ENCODE data around the gene PDE4D.

The PDE4D gene

GRCh38 chr5:59506285-59506877 is 387.1 kb downstream of the PDE4D start:
- no peaks in the 10 kb centered on the region for H3K9me3 ChIP-seq (ENCODE audit: severe bottlenecking)
- no peak overlapping the region for H3K27ac ChIP-seq
- H3K4me3 ChIP-seq (ENCODE audit: low read depth, low read length), result no peak overlapping the region
- H3K27me3 ChIP-seq (ENCODE audit: insufficient read depth, low read depth, severe bottlenecking), result no peaks in the 10 kb centered on the region
- DNase-seq, result no peak
- TF ChIP-seq CTCF (IDR thresholded peaks at IDR 0.05; ENCODE audit: low read depth, low read length), result no peak
- no peaks in the 10 kb centered on the region for H3K36me3 ChIP-seq

GRCh38 chr5:59504043-59504442 is 389.5 kb downstream of the PDE4D start:
- TF ChIP-seq CTCF (IDR thresholded peaks at IDR 0.05; ENCODE audit: low read depth, low read length), result no peak
- Histone ChIP-seq H3K27me3 (ENCODE audit: insufficient read depth, low read depth, severe bottlenecking) (no peaks in the 10 kb centered on the region), H3K4me3 (ENCODE audit: low read depth, low read length) (no peak overlapping the region), H3K27ac (no peak overlapping the region), H3K36me3 (no peaks in the 10 kb centered on the region), H3K9me3 (ENCODE audit: severe bottlenecking) (no peaks in the 10 kb centered on the region)
- no peak for DNase-seq

DNA sequence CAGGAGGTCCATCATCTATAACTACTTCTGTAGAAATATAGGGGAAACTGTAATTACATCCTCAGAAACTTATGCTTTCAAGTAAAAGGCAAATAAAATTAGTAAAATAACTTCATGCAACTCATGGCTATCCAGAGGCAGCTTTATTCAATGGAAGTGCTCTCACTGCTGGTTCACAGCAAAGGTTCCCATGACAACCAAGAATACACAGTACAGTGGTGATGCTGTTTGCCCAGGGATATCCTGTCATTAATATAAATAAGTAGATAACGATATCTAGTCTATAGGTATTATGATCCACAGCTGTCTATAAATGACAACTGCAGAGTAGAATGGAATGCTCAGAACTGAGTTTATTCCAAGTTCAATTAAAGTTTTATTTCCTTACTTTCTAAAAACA is 390.3 kb downstream of the PDE4D start:
- DNase-seq, result no peak
- Histone ChIP-seq H3K9me3 (ENCODE audit: severe bottlenecking) (no peaks in the 10 kb centered on the region), H3K27ac (no peak overlapping the region), H3K4me3 (ENCODE audit: low read depth, low read length) (no peak overlapping the region), H3K27me3 (ENCODE audit: insufficient read depth, low read depth, severe bottlenecking) (no peaks in the 10 kb centered on the region), H3K36me3 (no peaks in the 10 kb centered on the region)
- TF ChIP-seq CTCF (IDR thresholded peaks at IDR 0.05; ENCODE audit: low read depth, low read length), result no peak

DNA sequence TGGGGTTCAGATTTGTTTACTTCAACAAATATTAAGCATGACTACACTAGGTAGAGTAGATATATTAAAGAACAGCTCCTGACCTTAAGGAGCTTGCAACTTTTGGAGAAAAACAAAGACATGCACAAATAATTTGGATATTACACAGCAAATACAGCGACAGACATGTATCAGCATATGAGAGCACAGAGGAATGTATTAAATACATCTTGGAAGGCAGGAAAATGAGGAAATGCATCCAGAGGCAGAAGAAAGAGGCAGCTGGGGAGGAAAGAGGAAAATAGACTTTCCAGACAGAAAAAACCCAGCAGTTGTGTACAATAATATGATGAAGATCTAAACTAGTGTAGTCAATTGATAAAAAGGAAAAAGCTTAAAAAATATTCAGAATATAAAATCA is 392.2 kb downstream of the PDE4D start:
- TF ChIP-seq CTCF (IDR thresholded peaks at IDR 0.05; ENCODE audit: low read depth, low read length), result no peak
- DNase-seq, result no peak
- Histone ChIP-seq H3K27me3 (ENCODE audit: insufficient read depth, low read depth, severe bottlenecking) (no peaks in the 10 kb centered on the region), H3K4me3 (ENCODE audit: low read depth, low read length) (no peak overlapping the region), H3K27ac (no peak overlapping the region), H3K36me3 (no peaks in the 10 kb centered on the region), H3K9me3 (ENCODE audit: severe bottlenecking) (no peaks in the 10 kb centered on the region)

GRCh38 chr5:59500014-59500413 is 393.5 kb downstream of the PDE4D start:
- H3K36me3 ChIP-seq, result no peaks in the 10 kb centered on the region
- H3K27ac ChIP-seq, result no peak overlapping the region
- no peak overlapping the region for H3K4me3 ChIP-seq (ENCODE audit: low read depth, low read length)
- no peak for DNase-seq
- no peak for TF ChIP-seq CTCF (IDR thresholded peaks at IDR 0.05; ENCODE audit: low read depth, low read length)
- no peaks in the 10 kb centered on the region for H3K27me3 ChIP-seq (ENCODE audit: insufficient read depth, low read depth, severe bottlenecking)
- no peaks in the 10 kb centered on the region for H3K9me3 ChIP-seq (ENCODE audit: severe bottlenecking)

- TF ChIP-seq CTCF (IDR thresholded peaks at IDR 0.05; ENCODE audit: low read depth, low read length), result no peak
- H3K27me3 ChIP-seq (ENCODE audit: insufficient read depth, low read depth, severe bottlenecking), result no peaks in the 10 kb centered on the region
- H3K4me3 ChIP-seq (ENCODE audit: low read depth, low read length), result no peak overlapping the region
- no peak for DNase-seq
- no peaks in the 10 kb centered on the region for H3K9me3 ChIP-seq (ENCODE audit: severe bottlenecking)
- H3K36me3 ChIP-seq, result no peaks in the 10 kb centered on the region
- H3K27ac ChIP-seq, result no peak overlapping the region
Observed at GRCh38 chr5:59497207-59497606, 396.3 kb downstream of the PDE4D start.
